ENCODE measurements around the gene VEZT. TPM values are rescaled to one million over a fixed set of nuclear protein-coding genes. Genes with fewer than 3 reads are reported as not detected.

The VEZT gene
- polyA plus RNA-seq, 1 donor from 2014 or later: 219 TPM

DNA sequence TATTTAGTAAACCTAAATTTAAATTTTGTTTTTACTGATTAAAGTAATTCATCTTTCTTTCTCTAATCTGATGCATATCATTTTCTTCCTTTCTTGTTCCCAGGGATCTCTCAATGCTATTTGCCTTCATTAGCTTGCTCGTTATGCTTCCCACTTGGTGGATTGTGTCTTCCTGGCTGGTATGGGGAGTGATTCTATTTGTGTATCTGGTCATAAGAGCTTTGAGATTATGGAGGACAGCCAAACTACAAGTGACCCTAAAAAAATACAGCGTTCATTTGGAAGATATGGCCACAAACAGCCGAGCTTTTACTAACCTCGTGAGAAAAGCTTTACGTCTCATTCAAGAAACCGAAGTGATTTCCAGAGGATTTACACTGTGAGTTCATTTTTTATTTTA, 48.6 kb downstream of the VEZT start:
- no peaks in the 10 kb centered on the region for H3F3A ChIP-seq (ENCODE audit: insufficient read depth, low read length, poor library complexity, severe bottlenecking)
- no peak overlapping the region for H3K4me3 ChIP-seq (ENCODE audit: low read length)
- H3K4me2 ChIP-seq (ENCODE audit: low read length): no peak overlapping the region
- no peaks in the 10 kb centered on the region for H3K27me3 ChIP-seq (ENCODE audit: insufficient read depth, low read depth, low read length)
- H3K9ac ChIP-seq (ENCODE audit: low read length): no peak overlapping the region
- no peak overlapping the region for H3K27ac ChIP-seq (ENCODE audit: low read length)
- peaks cover 12% of the 10 kb centered on the region for H3K79me2 ChIP-seq (replicated peaks; ENCODE audit: insufficient read depth, low read length)
- H3K9me2 ChIP-seq (ENCODE audit: insufficient read depth, low read length): no peaks in the 10 kb centered on the region
- no peaks in the 10 kb centered on the region for H4K20me1 ChIP-seq (ENCODE audit: insufficient read depth)
- no peak for TF ChIP-seq TAF1 (IDR thresholded peaks at IDR 0.05; ENCODE audit: low read depth)
- no peak for TF ChIP-seq POLR2AphosphoS5 (IDR thresholded peaks at IDR 0.05)
- TF ChIP-seq CTCF (IDR thresholded peaks at IDR 0.05; ENCODE audit: poor library complexity, severe bottlenecking): no peak
- TF ChIP-seq SMC3 (conservative IDR thresholded peaks at IDR 0.05; ENCODE audit: poor library complexity): no peak
- no peak for TF ChIP-seq MXI1 (conservative IDR thresholded peaks at IDR 0.05; ENCODE audit: poor library complexity, severe bottlenecking)
- TF ChIP-seq RAD21 (conservative IDR thresholded peaks at IDR 0.05): no peak
- TF ChIP-seq EP300 (conservative IDR thresholded peaks at IDR 0.05; ENCODE audit: poor library complexity, severe bottlenecking): no peak
- TF ChIP-seq EZH2 (IDR thresholded peaks at IDR 0.05; ENCODE audit: borderline replicate concordance, insufficient read depth, low read length, poor library complexity, severe bottlenecking): no peak
- TF ChIP-seq REST (IDR thresholded peaks at IDR 0.05; ENCODE audit: borderline replicate concordance): no peak
- no peaks in the 10 kb centered on the region for H3K9me3 ChIP-seq (ENCODE audit: low read length)
- H2AFZ ChIP-seq (ENCODE audit: low read depth, low read length): no peak overlapping the region
- H3K36me3 ChIP-seq (ENCODE audit: insufficient read depth, low read length): peaks cover 31% of the 10 kb centered on the region

GRCh38 chr12:95269892-95270291, 52.3 kb downstream of the VEZT start:
- no peak overlapping the region for H3K4me3 ChIP-seq (ENCODE audit: low read length)
- H3K4me2 ChIP-seq (ENCODE audit: low read length): no peak overlapping the region
- peaks cover 25% of the 10 kb centered on the region for H3K36me3 ChIP-seq (ENCODE audit: insufficient read depth, low read length)
- no peak overlapping the region for H2AFZ ChIP-seq (ENCODE audit: low read depth, low read length)
- no peaks in the 10 kb centered on the region for H4K20me1 ChIP-seq (ENCODE audit: insufficient read depth)
- TF ChIP-seq REST (IDR thresholded peaks at IDR 0.05; ENCODE audit: borderline replicate concordance): no peak
- TF ChIP-seq SMC3 (conservative IDR thresholded peaks at IDR 0.05; ENCODE audit: poor library complexity): no peak
- no peak for TF ChIP-seq MXI1 (conservative IDR thresholded peaks at IDR 0.05; ENCODE audit: poor library complexity, severe bottlenecking)
- TF ChIP-seq EP300 (conservative IDR thresholded peaks at IDR 0.05; ENCODE audit: poor library complexity, severe bottlenecking): no peak
- TF ChIP-seq EZH2 (IDR thresholded peaks at IDR 0.05; ENCODE audit: borderline replicate concordance, insufficient read depth, low read length, poor library complexity, severe bottlenecking): no peak
- no peak for TF ChIP-seq RAD21 (conservative IDR thresholded peaks at IDR 0.05)
- TF ChIP-seq CTCF (IDR thresholded peaks at IDR 0.05; ENCODE audit: poor library complexity, severe bottlenecking): no peak
- no peak for TF ChIP-seq POLR2AphosphoS5 (IDR thresholded peaks at IDR 0.05)
- no peak for TF ChIP-seq TAF1 (IDR thresholded peaks at IDR 0.05; ENCODE audit: low read depth)
- no peak overlapping the region for H3K27ac ChIP-seq (ENCODE audit: low read length)
- H3K27me3 ChIP-seq (ENCODE audit: insufficient read depth, low read depth, low read length): no peaks in the 10 kb centered on the region
- no peaks in the 10 kb centered on the region for H3K9me2 ChIP-seq (ENCODE audit: insufficient read depth, low read length)
- H3K79me2 ChIP-seq (replicated peaks; ENCODE audit: insufficient read depth, low read length): peaks cover 9% of the 10 kb centered on the region
- no peaks in the 10 kb centered on the region for H3F3A ChIP-seq (ENCODE audit: insufficient read depth, low read length, poor library complexity, severe bottlenecking)
- no peak overlapping the region for H3K9ac ChIP-seq (ENCODE audit: low read length)
- H3K9me3 ChIP-seq (ENCODE audit: low read length): no peaks in the 10 kb centered on the region
